Fibroblast of villous mesenchyme (primary cell): ENCODE results near the gene TNFRSF19. TPM values are rescaled to one million over a fixed set of nuclear protein-coding genes. Genes with fewer than 3 reads are reported as not detected.
"Not testable (repeated sequence)": the region's sequence is repeated elsewhere in the genome, so short reads cannot be mapped to it uniquely, and the experiment has no call there.

Experiments
- DNase-seq: peaks from one replicate; pipeline ENCODE4 v3.0.0-alpha.2; 2010; ENCODE audit warnings: low read depth
- H3K4me3 ChIP-seq: 2 replicates; pipeline ENCODE4 v1.5.1; 2011; ENCODE audit warnings: low read depth, mild to moderate bottlenecking, low read length
- total RNA-seq: library from RNA; depleted of rRNA; stranded (reverse); fragments of >200 nt; gene quantifications from 2 replicates; pipeline ENCODE4 v1.2.3, GENCODE V29; 2012
- TF ChIP-seq, protein P1 (sequence below): IDR thresholded peaks from 2 replicates; pipeline ENCODE4 v1.5.1; 2012; ENCODE audit warnings: low read depth, mild to moderate bottlenecking, low read length; ENCODE audit not compliant: insufficient read depth

The TNFRSF19 gene
- total RNA-seq, 1 donor, result 139 TPM

DNA sequence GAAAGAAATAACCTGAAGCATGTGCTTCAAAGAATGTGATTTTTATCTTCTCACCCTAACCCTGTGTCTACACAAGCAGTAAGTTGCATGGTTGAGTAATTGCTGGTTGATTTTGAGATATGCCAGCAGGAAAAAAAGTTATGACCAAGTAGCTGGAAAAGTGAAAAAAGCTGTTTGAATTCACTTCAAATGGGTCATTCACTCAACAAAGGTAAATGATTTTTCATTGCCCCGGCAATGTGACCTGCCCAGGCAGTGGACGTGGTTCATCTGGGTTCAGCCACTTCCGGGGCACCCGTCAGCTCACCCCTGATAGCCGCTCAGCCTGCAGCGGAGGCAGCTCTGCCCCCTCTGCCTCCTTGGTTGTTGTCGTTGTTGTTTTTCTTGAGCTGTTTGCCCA, 18.5 kb downstream of the TNFRSF19 start:
- DNase-seq, result no peak
- H3K4me3 ChIP-seq, result no peak overlapping the region
- TF ChIP-seq, protein P1, sequence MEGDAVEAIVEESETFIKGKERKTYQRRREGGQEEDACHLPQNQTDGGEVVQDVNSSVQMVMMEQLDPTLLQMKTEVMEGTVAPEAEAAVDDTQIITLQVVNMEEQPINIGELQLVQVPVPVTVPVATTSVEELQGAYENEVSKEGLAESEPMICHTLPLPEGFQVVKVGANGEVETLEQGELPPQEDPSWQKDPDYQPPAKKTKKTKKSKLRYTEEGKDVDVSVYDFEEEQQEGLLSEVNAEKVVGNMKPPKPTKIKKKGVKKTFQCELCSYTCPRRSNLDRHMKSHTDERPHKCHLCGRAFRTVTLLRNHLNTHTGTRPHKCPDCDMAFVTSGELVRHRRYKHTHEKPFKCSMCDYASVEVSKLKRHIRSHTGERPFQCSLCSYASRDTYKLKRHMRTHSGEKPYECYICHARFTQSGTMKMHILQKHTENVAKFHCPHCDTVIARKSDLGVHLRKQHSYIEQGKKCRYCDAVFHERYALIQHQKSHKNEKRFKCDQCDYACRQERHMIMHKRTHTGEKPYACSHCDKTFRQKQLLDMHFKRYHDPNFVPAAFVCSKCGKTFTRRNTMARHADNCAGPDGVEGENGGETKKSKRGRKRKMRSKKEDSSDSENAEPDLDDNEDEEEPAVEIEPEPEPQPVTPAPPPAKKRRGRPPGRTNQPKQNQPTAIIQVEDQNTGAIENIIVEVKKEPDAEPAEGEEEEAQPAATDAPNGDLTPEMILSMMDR, result no peak

DNA sequence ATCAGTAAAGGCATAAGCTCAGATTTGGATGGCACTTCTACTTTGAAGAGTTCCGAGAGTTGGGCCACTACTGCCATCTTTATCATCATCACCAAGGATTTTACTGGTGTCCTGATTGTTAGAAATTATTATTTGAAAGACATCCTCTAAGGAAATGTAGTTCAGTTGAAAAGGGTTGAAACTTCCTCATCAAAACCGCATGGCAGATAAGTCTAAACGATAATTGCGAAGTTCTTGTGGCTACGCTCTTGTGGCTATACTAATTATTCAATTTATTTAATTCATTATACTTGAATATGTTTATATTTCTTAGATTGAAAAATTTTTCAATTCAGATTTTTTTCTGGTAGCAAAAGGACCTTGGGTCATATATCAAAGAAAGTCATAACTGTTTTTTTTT, 22.4 kb downstream of the TNFRSF19 start:
- TF ChIP-seq, protein P1, result no peak

DNA sequence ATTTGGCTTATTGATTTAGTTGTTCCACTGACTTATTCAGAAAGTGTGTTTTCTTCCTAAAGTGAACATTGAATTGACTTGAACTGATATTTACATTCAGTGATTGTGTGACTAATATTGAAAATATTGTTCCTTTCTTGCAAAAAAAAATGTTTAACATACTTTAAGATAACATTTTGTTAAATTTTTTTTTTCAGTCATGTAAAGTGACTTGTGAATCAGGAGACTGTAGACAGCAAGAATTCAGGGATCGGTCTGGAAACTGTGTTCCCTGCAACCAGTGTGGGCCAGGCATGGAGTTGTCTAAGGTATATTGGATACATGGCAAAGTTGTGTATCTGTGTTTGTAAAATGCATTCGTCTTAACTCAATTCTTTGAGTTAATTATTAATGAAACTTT, 22.9 kb downstream of the TNFRSF19 start:
- no peak overlapping the region for H3K4me3 ChIP-seq
- no peak for DNase-seq
- TF ChIP-seq, protein P1, result no peak

More for the DNA sequence above, 22.4 kb downstream of the TNFRSF19 start:
- no peak overlapping the region for H3K4me3 ChIP-seq
- no peak for DNase-seq

GRCh38 chr13:23594290-23594689, 24.1 kb downstream of the TNFRSF19 start:
- DNase-seq, H3K4me3 ChIP-seq: not testable (repeated sequence)

- H3K4me3 ChIP-seq, result no peak overlapping the region
- TF ChIP-seq, protein P1, result no peak
- DNase-seq, result no peak
Measured at GRCh38 chr13:23598369-23598768, 28.2 kb downstream of the TNFRSF19 start.

DNA sequence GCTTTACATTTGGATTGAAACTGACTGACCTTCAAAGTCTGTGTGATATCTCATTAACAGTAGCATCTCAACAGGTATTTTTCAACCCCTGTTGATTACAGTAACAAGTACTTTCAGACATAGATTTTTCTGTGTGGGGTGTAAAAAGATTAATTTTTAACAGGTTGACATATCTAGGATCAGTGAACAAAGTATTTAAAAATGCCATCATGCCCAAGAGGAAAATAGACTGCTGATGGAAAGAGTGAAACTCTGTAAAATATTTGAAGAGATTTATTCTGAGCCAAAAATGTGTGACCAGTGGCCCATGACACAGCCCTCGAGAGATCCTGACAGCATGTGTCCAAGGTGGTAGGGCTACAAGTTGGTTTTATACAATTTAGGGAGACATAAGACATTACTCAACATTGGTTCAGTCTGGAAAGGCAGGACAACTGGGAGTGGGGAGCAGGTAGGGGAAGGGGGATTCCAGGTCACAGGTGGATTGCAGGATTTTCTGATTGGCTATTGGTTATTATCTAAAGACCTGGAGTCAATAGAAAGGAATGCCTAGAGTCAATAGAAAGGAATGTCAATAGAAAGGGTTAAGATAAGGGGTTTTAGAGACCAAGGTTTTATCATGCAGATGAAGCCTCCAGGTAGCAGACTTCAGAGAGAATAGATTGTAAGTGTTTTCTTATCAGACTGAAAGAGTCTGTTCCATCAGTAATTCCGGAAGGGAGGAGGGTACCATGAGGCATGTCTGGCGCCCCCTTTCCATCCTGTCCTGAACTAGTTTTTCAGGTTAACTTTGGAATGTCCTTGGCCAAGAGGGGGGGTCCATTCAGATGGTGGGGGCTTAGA, 29.1 kb downstream of the TNFRSF19 start:
- H3K4me3 ChIP-seq, result no peak overlapping the region

GRCh38 chr13:23600100-23600499, 29.9 kb downstream of the TNFRSF19 start:
- TF ChIP-seq, protein P1, result no peak
- DNase-seq, result no peak

More for the DNA sequence above, 29.1 kb downstream of the TNFRSF19 start:
- no peak for DNase-seq
- TF ChIP-seq, protein P1, result no peak

More at GRCh38 chr13:23600100-23600499, 29.9 kb downstream of the TNFRSF19 start:
- H3K4me3 ChIP-seq, result no peak overlapping the region
